Suprapubic skin (tissue), 4 donors: ENCODE measurements around the gene ZSCAN20.

ENCODE experiments used
- CTCF ChIP-seq, 2 donors: fragments of 200-600 bp in 1 of 2; fragments of 450-650 bp in 1 of 2; sonication (generic) in 1 of 2; IDR thresholded peaks; one replicate each; pipeline ENCODE4 v1.5.1; 2016 to 2019; ENCODE audit warnings: antibody characterized with exemption in 2 of 2, mild to moderate bottlenecking in 1 of 2, moderate library complexity in 1 of 2
- EP300 ChIP-seq: sonication (generic); formaldehyde crosslinking; IDR thresholded peaks from one replicate; pipeline ENCODE4 v1.6.1; 2017; ENCODE audit warnings: antibody characterized with exemption
- POLR2A ChIP-seq, 2 donors: fragments of 450-650 bp; IDR thresholded peaks; one replicate each; pipeline ENCODE4 v1.6.1; 2017; ENCODE audit warnings: antibody characterized with exemption in 2 of 2, mild to moderate bottlenecking in 2 of 2, moderate library complexity in 2 of 2
- POLR2AphosphoS5 ChIP-seq, 3 donors: sonication (generic); formaldehyde crosslinking; IDR thresholded peaks; one replicate each; pipeline ENCODE4 v1.6.1; 2017; ENCODE audit warnings: antibody characterized with exemption in 3 of 3

GRCh38 chr1:33477451-33477850 lies 5.0 kb downstream of the ZSCAN20 start:
- no peak for TF ChIP-seq CTCF (IDR thresholded peaks at IDR 0.05)
- no peak for TF ChIP-seq POLR2A (IDR thresholded peaks at IDR 0.05)
- no peak for TF ChIP-seq EP300
- TF ChIP-seq POLR2AphosphoS5 (IDR thresholded peaks at IDR 0.05): no peak
